ENCODE data around the gene SMARCAL1.
A peak's percentile ranks its signal among the peaks of the same experiment; 100 is the strongest.

SMARCAL1 gene

GRCh38 chr2:216430811-216431530 is 18.7 kb downstream of the SMARCAL1 start:
- H3K27me3 Mint-ChIP-seq (ENCODE audit: low read depth) = no peaks in the 10 kb centered on the region

GRCh38 chr2:216431531-216431856 is 19.2 kb downstream of the SMARCAL1 start:
- Mint-ChIP-seq H3K9me3 (no peaks in the 10 kb centered on the region), H3K27me3 (ENCODE audit: low read depth) (no peaks in the 10 kb centered on the region), H3K36me3 (ENCODE audit: low read depth) (peaks cover 61% of the 10 kb centered on the region), H3K27ac (no peak overlapping the region), H3K4me3 (no peak overlapping the region), H3K4me1 (ENCODE audit: low read depth) (no peaks in the 10 kb centered on the region)

More at GRCh38 chr2:216430811-216431530, 18.7 kb downstream of the SMARCAL1 start:
- Mint-ChIP-seq H3K36me3 (ENCODE audit: low read depth) (peaks cover 61% of the 10 kb centered on the region), H3K27ac (no peak overlapping the region), H3K4me1 (ENCODE audit: low read depth) (no peaks in the 10 kb centered on the region), H3K4me3 (no peak overlapping the region), H3K9me3 (no peaks in the 10 kb centered on the region)

GRCh38 chr2:216436383-216436782 is 24.1 kb downstream of the SMARCAL1 start:
- no peaks in the 10 kb centered on the region for H3K27me3 Mint-ChIP-seq (ENCODE audit: low read depth)
- H3K9me3 Mint-ChIP-seq = no peaks in the 10 kb centered on the region
- peaks cover 43% of the 10 kb centered on the region for H3K36me3 Mint-ChIP-seq (ENCODE audit: low read depth)
- H3K4me1 Mint-ChIP-seq (ENCODE audit: low read depth) = no peaks in the 10 kb centered on the region
- H3K4me3 Mint-ChIP-seq = no peak overlapping the region
- no peak overlapping the region for H3K27ac Mint-ChIP-seq

GRCh38 chr2:216441308-216442010 is 29.2 kb downstream of the SMARCAL1 start:
- H3K27me3 Mint-ChIP-seq (ENCODE audit: low read depth) = no peaks in the 10 kb centered on the region
- H3K36me3 Mint-ChIP-seq (ENCODE audit: low read depth) = peaks cover 19% of the 10 kb centered on the region
- H3K4me3 Mint-ChIP-seq = no peak overlapping the region
- no peak overlapping the region for H3K27ac Mint-ChIP-seq
- no peaks in the 10 kb centered on the region for H3K4me1 Mint-ChIP-seq (ENCODE audit: low read depth)
- no peaks in the 10 kb centered on the region for H3K9me3 Mint-ChIP-seq

- no peak overlapping the region for H3K4me3 Mint-ChIP-seq
- H3K27me3 Mint-ChIP-seq (ENCODE audit: low read depth) = no peaks in the 10 kb centered on the region
- H3K36me3 Mint-ChIP-seq (ENCODE audit: low read depth) = peaks cover 42% of the 10 kb centered on the region
- H3K9me3 Mint-ChIP-seq = peaks cover 15% of the 10 kb centered on the region
- no peak overlapping the region for H3K27ac Mint-ChIP-seq
- no peaks in the 10 kb centered on the region for H3K4me1 Mint-ChIP-seq (ENCODE audit: low read depth)
Observed at GRCh38 chr2:216445501-216445900, 33.2 kb downstream of the SMARCAL1 start.

GRCh38 chr2:216446343-216446742 is 34.1 kb downstream of the SMARCAL1 start:
- Mint-ChIP-seq H3K27ac (no peak overlapping the region), H3K36me3 (ENCODE audit: low read depth) (peaks cover 48% of the 10 kb centered on the region), H3K9me3 (peaks cover 15% of the 10 kb centered on the region), H3K27me3 (ENCODE audit: low read depth) (no peaks in the 10 kb centered on the region), H3K4me1 (ENCODE audit: low read depth) (no peaks in the 10 kb centered on the region), H3K4me3 (no peak overlapping the region)

GRCh38 chr2:216447293-216447692 is 35.0 kb downstream of the SMARCAL1 start:
- Mint-ChIP-seq H3K4me1 (ENCODE audit: low read depth) (no peaks in the 10 kb centered on the region), H3K9me3 (peaks cover 15% of the 10 kb centered on the region), H3K4me3 (no peak overlapping the region), H3K27me3 (ENCODE audit: low read depth) (no peaks in the 10 kb centered on the region), H3K27ac (no peak overlapping the region), H3K36me3 (ENCODE audit: low read depth) (peaks cover 54% of the 10 kb centered on the region)

- Mint-ChIP-seq H3K4me3 (no peak overlapping the region), H3K27ac (no peak overlapping the region), H3K36me3 (ENCODE audit: low read depth) (peaks cover 58% of the 10 kb centered on the region), H3K27me3 (ENCODE audit: low read depth) (no peaks in the 10 kb centered on the region), H3K4me1 (ENCODE audit: low read depth) (no peaks in the 10 kb centered on the region), H3K9me3 (peaks cover 15% of the 10 kb centered on the region)
Observed at GRCh38 chr2:216448829-216449228, 36.5 kb downstream of the SMARCAL1 start.

GRCh38 chr2:216450346-216450745 is 38.1 kb downstream of the SMARCAL1 start:
- Mint-ChIP-seq H3K9me3 (peaks cover 15% of the 10 kb centered on the region), H3K36me3 (ENCODE audit: low read depth) (peaks cover 65% of the 10 kb centered on the region), H3K4me3 (no peak overlapping the region), H3K27me3 (ENCODE audit: low read depth) (no peaks in the 10 kb centered on the region), H3K27ac (no peak overlapping the region), H3K4me1 (ENCODE audit: low read depth) (no peaks in the 10 kb centered on the region)

GRCh38 chr2:216450784-216451183 is 38.5 kb downstream of the SMARCAL1 start:
- H3K9me3 Mint-ChIP-seq = peaks cover 15% of the 10 kb centered on the region
- no peak overlapping the region for H3K4me3 Mint-ChIP-seq
- no peak overlapping the region for H3K27ac Mint-ChIP-seq
- no peaks in the 10 kb centered on the region for H3K27me3 Mint-ChIP-seq (ENCODE audit: low read depth)
- H3K4me1 Mint-ChIP-seq (ENCODE audit: low read depth) = no peaks in the 10 kb centered on the region
- peaks cover 67% of the 10 kb centered on the region for H3K36me3 Mint-ChIP-seq (ENCODE audit: low read depth)

GRCh38 chr2:216453955-216454614 is 41.8 kb downstream of the SMARCAL1 start:
- H3K27ac Mint-ChIP-seq = no peak overlapping the region
- H3K4me1 Mint-ChIP-seq (ENCODE audit: low read depth) = no peaks in the 10 kb centered on the region
- no peaks in the 10 kb centered on the region for H3K27me3 Mint-ChIP-seq (ENCODE audit: low read depth)

GRCh38 chr2:216463148-216463547 is 50.9 kb downstream of the SMARCAL1 start:
- H3K27ac Mint-ChIP-seq = no peak overlapping the region
- H3K36me3 Mint-ChIP-seq (ENCODE audit: low read depth) = peaks cover 10% of the 10 kb centered on the region

More at GRCh38 chr2:216453955-216454614, 41.8 kb downstream of the SMARCAL1 start:
- H3K36me3 Mint-ChIP-seq (ENCODE audit: low read depth) = peaks cover 62% of the 10 kb centered on the region
- no peak overlapping the region for H3K4me3 Mint-ChIP-seq
- H3K9me3 Mint-ChIP-seq = peaks cover 5% of the 10 kb centered on the region

GRCh38 chr2:216464104-216464720 is 51.9 kb downstream of the SMARCAL1 start:
- H3K4me3 Mint-ChIP-seq = no peak overlapping the region
- peak overlapping the region; percentile 43 for H3K27ac Mint-ChIP-seq
- H3K4me1 Mint-ChIP-seq (ENCODE audit: low read depth) = no peaks in the 10 kb centered on the region
- H3K36me3 Mint-ChIP-seq (ENCODE audit: low read depth) = peaks cover 10% of the 10 kb centered on the region
- H3K9me3 Mint-ChIP-seq = no peaks in the 10 kb centered on the region
- H3K27me3 Mint-ChIP-seq (ENCODE audit: low read depth) = no peaks in the 10 kb centered on the region

More at GRCh38 chr2:216463148-216463547, 50.9 kb downstream of the SMARCAL1 start:
- H3K9me3 Mint-ChIP-seq = no peaks in the 10 kb centered on the region
- no peaks in the 10 kb centered on the region for H3K27me3 Mint-ChIP-seq (ENCODE audit: low read depth)
- H3K4me1 Mint-ChIP-seq (ENCODE audit: low read depth) = no peaks in the 10 kb centered on the region
- no peak overlapping the region for H3K4me3 Mint-ChIP-seq

- no peak overlapping the region for H3K27ac Mint-ChIP-seq
- H3K9me3 Mint-ChIP-seq = no peaks in the 10 kb centered on the region
- no peaks in the 10 kb centered on the region for H3K4me1 Mint-ChIP-seq (ENCODE audit: low read depth)
- peaks cover 10% of the 10 kb centered on the region for H3K36me3 Mint-ChIP-seq (ENCODE audit: low read depth)
- no peaks in the 10 kb centered on the region for H3K27me3 Mint-ChIP-seq (ENCODE audit: low read depth)
- no peak overlapping the region for H3K4me3 Mint-ChIP-seq
Observed at GRCh38 chr2:216465579-216466195, 53.4 kb downstream of the SMARCAL1 start.
